NT2/D1 (cell line): ENCODE measurements around the gene SRPX.

Experiments
- DNase-seq: peaks from one replicate; pipeline ENCODE4 v3.0.0-alpha.2; 2011; ENCODE audit warnings: low read depth, low spot score
- H3K27me3 ChIP-seq: 2 replicates; pipeline ENCODE4 v1.6.0; 2011; ENCODE audit warnings: mild to moderate bottlenecking; ENCODE audit not compliant: insufficient read length, insufficient read depth
- H3K36me3 ChIP-seq: 2 replicates; pipeline ENCODE4 v1.6.1; 2011; ENCODE audit warnings: mild to moderate bottlenecking, low read length, mixed read lengths; ENCODE audit not compliant: insufficient read depth, insufficient read length
- H3K4me1 ChIP-seq: 2 replicates; pipeline ENCODE4 v1.5.1; 2011; ENCODE audit not compliant: insufficient read depth, insufficient read length
- H3K4me3 ChIP-seq: 2 replicates; pipeline ENCODE4 v1.5.1; 2011; ENCODE audit warnings: low read depth; ENCODE audit not compliant: insufficient read length
- H3K9ac ChIP-seq: 2 replicates; pipeline ENCODE4 v1.6.0; 2011; ENCODE audit warnings: low read depth; ENCODE audit not compliant: insufficient read length
- H3K9me3 ChIP-seq: 2 replicates; pipeline ENCODE4 v1.5.1; 2011; ENCODE audit warnings: mild to moderate bottlenecking, low read length; ENCODE audit not compliant: insufficient read depth
- SUZ12 ChIP-seq: IDR thresholded peaks from 2 replicates; pipeline ENCODE4 v1.6.1; 2011; ENCODE audit not compliant: insufficient read length, insufficient read depth; ENCODE audit errors: extremely low read depth
- YY1 ChIP-seq: IDR thresholded peaks from 2 replicates; pipeline ENCODE4 v1.6.1; 2011; ENCODE audit not compliant: insufficient read length, insufficient read depth
- ZNF274 ChIP-seq: IDR thresholded peaks from 2 replicates; pipeline ENCODE4 v1.6.1; 2011; ENCODE audit warnings: mild to moderate bottlenecking, low read depth, low read length

SRPX gene

DNA sequence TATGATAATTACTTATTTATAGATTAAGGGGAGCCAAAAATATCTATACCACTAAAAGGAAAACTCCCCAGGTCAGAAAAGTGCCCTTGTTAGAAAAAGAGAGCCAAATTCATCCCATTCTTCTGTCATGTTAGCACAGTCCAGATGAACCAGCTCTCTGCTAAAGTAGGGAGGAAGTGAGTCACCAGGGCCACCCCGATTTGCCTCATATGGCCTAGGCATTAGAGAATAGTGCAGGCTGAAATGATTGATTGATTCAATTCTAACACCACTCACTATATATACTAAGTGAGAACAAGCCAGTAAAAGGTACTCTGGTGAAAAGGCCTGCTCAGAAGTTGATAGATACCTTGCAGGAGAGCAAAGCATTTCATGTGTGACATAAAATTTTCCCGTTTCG lies 94.5 kb downstream of the SRPX start:
- Histone ChIP-seq H3K4me3 (no peak overlapping the region), H3K9me3 (no peaks in the 10 kb centered on the region), H3K9ac (no peak overlapping the region), H3K27me3 (no peaks in the 10 kb centered on the region), H3K36me3 (no peaks in the 10 kb centered on the region), H3K4me1 (no peaks in the 10 kb centered on the region)
- TF ChIP-seq YY1 (no peak), ZNF274 (no peak), SUZ12 (no peak)
- no peak for DNase-seq

DNA sequence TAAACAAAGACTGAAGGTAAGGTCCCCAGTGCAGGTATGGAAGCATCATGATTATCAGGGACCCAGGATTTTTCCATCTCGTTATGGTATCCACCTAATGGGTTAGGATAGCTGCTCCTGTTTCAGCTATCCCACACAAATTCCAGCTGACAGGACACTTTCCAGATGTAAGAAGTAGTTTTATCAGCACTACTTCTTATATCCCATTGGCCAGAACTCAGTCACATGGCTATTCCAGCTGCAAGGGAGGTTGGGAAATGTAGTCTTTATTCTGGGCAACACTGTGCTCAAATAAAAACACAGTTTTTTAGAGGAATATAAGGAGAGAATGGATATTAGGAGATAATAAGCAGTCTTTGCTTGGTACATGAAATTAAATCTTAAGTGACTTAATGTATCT lies 96.7 kb downstream of the SRPX start:
- no peaks in the 10 kb centered on the region for H3K4me1 ChIP-seq
- TF ChIP-seq ZNF274 (no peak), YY1 (no peak), SUZ12 (no peak)
- H3K36me3 ChIP-seq, result no peaks in the 10 kb centered on the region
- no peak overlapping the region for H3K9ac ChIP-seq
- no peak overlapping the region for H3K4me3 ChIP-seq
- no peaks in the 10 kb centered on the region for H3K27me3 ChIP-seq
- H3K9me3 ChIP-seq, result no peaks in the 10 kb centered on the region
- DNase-seq, result no peak

DNA sequence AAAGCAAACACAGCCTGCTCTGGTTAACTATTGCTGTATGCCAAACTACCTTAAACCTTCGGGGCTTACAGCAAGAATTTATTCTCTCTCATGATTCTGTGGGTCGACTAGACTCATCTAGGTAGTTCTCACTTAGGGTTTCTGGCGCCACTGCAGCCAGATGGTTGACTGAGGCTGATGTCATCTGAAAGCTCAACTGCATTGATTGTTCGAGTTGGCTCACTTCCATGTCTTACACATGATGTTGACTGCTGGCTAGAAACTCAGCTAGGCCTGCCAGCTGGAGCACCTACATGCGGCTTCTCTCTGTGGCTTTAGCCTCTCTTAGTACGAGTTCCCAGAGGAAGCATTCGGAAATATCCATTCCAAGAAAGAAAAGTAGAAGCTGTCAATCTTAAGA lies 103.2 kb downstream of the SRPX start:
- H3K9ac ChIP-seq, result no peak overlapping the region
- no peak for DNase-seq

DNA sequence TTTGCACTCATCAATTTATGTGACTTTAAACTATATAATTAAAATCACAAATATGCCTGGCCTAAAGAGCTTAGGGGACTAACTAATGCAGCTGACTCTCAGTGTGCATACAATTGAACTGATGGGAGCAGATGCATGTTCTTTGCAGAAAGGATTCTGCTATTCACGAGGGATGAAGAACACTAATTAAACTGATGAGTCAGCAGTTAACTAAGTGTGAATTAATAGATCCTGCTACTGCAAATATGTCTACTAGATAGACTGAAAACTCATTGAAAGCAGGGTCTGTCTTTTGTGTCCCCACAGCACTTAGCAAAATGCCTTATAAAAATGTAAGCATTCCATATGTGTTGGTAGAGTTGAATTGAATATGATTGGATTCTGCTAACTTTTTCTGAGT lies 104.0 kb downstream of the SRPX start:
- TF ChIP-seq YY1, result no peak
- TF ChIP-seq SUZ12, result no peak
- no peak for DNase-seq

More for the DNA sequence above, 103.2 kb downstream of the SRPX start:
- H3K36me3 ChIP-seq, result no peaks in the 10 kb centered on the region
- H3K4me1 ChIP-seq, result no peaks in the 10 kb centered on the region
- TF ChIP-seq ZNF274 (no peak), SUZ12 (no peak), YY1 (no peak)
- H3K9me3 ChIP-seq, result no peaks in the 10 kb centered on the region
- no peaks in the 10 kb centered on the region for H3K27me3 ChIP-seq
- H3K4me3 ChIP-seq, result no peak overlapping the region

DNA sequence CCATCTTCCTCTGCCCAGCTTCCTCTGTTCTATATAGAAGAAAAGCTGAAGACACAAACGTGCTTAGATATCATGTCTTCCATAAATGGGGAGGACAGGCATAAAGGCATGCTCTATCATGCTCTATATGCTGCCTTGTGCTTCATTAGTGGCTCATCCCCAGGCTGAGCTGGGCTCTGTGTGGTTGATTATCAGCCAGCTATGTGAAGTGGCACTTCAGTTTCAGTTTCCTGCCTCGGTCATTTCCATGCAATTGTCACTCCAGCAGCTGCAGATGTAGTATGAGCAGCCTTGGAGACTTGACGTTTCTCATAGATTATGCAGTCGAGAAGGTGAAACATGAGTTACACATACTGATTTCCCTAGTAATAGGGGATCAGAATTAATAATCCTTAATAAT lies 108.1 kb downstream of the SRPX start:
- H3K36me3 ChIP-seq, result no peaks in the 10 kb centered on the region
- TF ChIP-seq SUZ12 (no peak), ZNF274 (no peak), YY1 (no peak)
- H3K27me3 ChIP-seq, result no peaks in the 10 kb centered on the region
- no peak for DNase-seq
- no peaks in the 10 kb centered on the region for H3K9me3 ChIP-seq
- no peaks in the 10 kb centered on the region for H3K4me1 ChIP-seq
- H3K4me3 ChIP-seq, result no peak overlapping the region
- H3K9ac ChIP-seq, result no peak overlapping the region

More for the DNA sequence above, 104.0 kb downstream of the SRPX start:
- H3K9ac ChIP-seq, result no peak overlapping the region
- H3K9me3 ChIP-seq, result no peaks in the 10 kb centered on the region
- H3K36me3 ChIP-seq, result no peaks in the 10 kb centered on the region
- no peaks in the 10 kb centered on the region for H3K4me1 ChIP-seq
- no peaks in the 10 kb centered on the region for H3K27me3 ChIP-seq
- H3K4me3 ChIP-seq, result no peak overlapping the region

DNA sequence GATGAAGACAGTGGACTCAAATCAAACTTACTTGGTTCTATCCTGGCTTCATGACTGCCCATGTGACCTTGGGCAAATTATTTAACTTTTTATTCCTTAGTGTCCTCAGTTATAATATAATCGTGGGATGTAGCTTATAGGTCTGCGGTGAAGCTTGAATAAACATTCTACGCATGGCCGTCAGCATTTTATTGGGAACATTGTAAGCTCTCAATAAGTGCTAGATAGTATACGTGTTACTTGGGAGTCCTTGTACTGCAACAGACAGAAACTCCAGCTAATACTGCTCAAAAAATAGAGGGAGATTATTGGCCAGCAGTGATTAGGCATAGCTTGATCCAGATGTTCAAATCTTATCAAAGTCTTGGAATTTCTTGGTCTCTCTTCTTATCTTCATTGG lies 109.5 kb downstream of the SRPX start:
- H3K4me3 ChIP-seq, result no peak overlapping the region
- no peaks in the 10 kb centered on the region for H3K9me3 ChIP-seq
- no peaks in the 10 kb centered on the region for H3K27me3 ChIP-seq
- no peaks in the 10 kb centered on the region for H3K4me1 ChIP-seq
- H3K36me3 ChIP-seq, result no peaks in the 10 kb centered on the region
- TF ChIP-seq ZNF274, result no peak
- TF ChIP-seq SUZ12, result no peak
- TF ChIP-seq YY1, result no peak
- H3K9ac ChIP-seq, result no peak overlapping the region
- no peak for DNase-seq

DNA sequence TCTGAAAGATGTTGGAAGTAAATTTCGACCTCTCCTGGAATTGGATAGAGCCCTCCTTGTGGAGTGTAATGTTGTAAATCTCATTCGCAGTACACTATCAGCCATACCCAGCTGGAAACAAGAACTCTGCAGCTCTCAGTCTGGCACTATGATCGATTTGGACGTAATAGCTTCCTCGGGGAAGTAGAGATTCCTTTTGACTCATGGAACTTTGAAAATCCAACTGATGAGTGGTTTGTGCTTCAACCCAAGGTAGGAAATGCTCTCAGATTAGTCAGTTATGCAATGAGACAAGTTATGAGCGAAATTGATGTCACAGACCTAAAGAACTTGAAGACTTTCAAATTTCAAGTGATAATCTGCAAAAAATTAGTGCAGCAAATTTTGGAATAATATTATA lies 110.4 kb downstream of the SRPX start:
- no peaks in the 10 kb centered on the region for H3K4me1 ChIP-seq

More for the DNA sequence above, 110.4 kb downstream of the SRPX start:
- Histone ChIP-seq H3K9me3 (no peaks in the 10 kb centered on the region), H3K4me3 (no peak overlapping the region), H3K27me3 (no peaks in the 10 kb centered on the region), H3K9ac (no peak overlapping the region), H3K36me3 (no peaks in the 10 kb centered on the region)
- DNase-seq, result no peak
- TF ChIP-seq ZNF274, result no peak
- no peak for TF ChIP-seq SUZ12
- no peak for TF ChIP-seq YY1
